PFSK-1 (cell line): ENCODE data around the gene TMSB15B.

ENCODE experiments used
- FOXP2 ChIP-seq: optimal IDR thresholded peaks from 2 replicates; pipeline ENCODE3; 2011; ENCODE audit warnings: borderline replicate concordance, control low read depth, inconsistent platforms; ENCODE audit not compliant: insufficient read depth; ENCODE audit errors: extremely low read length, extremely low read depth
- POLR2AphosphoS5 ChIP-seq: IDR thresholded peaks from 2 replicates; pipeline ENCODE4 v1.6.1; 2012; ENCODE audit warnings: low read depth, mild to moderate bottlenecking, control low read depth, low read length, moderate library complexity
- REST ChIP-seq, 2 experiments: IDR thresholded peaks; 2 replicates each; pipeline versions ENCODE4 v1.6.1 to v1.8.0; 2011 to 2012; ENCODE audit warnings: low read depth in 2 of 2, low read length in 2 of 2, control low read depth in 1 of 2, inconsistent platforms in 1 of 2, mild to moderate bottlenecking in 1 of 2, moderate library complexity in 1 of 2; ENCODE audit not compliant: insufficient read depth in 1 of 2
- SIN3A ChIP-seq: IDR thresholded peaks from 2 replicates; pipeline ENCODE4 v1.6.1; 2012; ENCODE audit warnings: mild to moderate bottlenecking, low read length, moderate library complexity, borderline replicate concordance; ENCODE audit not compliant: insufficient read depth
- TAF1 ChIP-seq: IDR thresholded peaks from 2 replicates; pipeline ENCODE4 v1.6.1; 2012; ENCODE audit warnings: low read length, control low read depth, borderline replicate concordance; ENCODE audit not compliant: insufficient read depth

TMSB15B gene

GRCh38 chrX:103919270-103919637, 43.2 kb upstream of the TMSB15B start:
- TF ChIP-seq SIN3A (no peak), TAF1 (no peak; the same call in 1 of the 2 replicates), POLR2AphosphoS5 (no peak), FOXP2 (no peak), REST (IDR thresholded peaks at IDR 0.05; ENCODE audit: insufficient read depth in 1 of 2, low read depth in 2 of 2, low read length in 2 of 2) (0 out of 4 replicates have a peak, but pooled peaks of 1 of the 2 experiments have one; percentile 1)

DNA sequence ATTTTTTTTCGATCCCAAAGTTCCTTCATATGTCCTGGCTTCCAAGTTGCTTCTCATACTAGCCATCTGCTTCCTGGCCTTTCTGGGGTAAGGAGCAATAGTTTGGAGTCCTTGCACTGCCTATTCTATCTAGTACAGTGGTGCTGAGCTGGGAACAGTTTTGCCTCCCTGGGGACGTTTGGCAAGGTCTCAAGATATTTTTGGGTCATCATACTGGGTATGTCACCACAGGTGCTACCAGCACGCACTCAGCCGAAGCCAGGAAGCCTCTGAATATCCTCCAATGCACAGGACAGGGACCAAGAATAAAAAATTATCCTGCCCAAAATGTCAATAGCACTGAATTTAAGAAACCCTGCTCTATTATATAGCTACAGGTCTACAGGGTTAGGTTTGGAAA, 35.4 kb upstream of the TMSB15B start:
- TF ChIP-seq FOXP2, result no peak
- no peak for TF ChIP-seq TAF1
- no peak for TF ChIP-seq REST (IDR thresholded peaks at IDR 0.05; ENCODE audit: insufficient read depth in 1 of 2, low read depth in 2 of 2, low read length in 2 of 2)
- TF ChIP-seq SIN3A, result no peak
- TF ChIP-seq POLR2AphosphoS5, result no peak

DNA sequence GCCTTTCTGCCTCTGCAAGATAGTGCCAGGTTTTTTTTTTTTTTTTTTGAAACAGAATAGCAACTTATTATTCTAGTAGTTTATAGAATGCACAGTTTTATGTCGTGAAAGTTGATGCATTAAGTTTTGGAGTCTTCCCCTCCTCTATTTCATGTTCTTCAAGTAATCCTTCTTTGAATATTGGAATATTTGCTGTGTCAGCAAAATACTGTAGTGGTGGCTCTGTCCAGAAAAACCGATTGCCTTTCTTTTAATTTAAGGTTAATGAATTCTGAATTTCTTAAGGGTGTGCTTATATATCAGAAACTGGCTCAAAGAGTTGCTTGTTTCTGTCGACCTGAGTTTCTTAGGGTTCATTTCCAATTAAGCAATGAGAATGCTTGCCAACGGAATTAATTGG, 34.8 kb upstream of the TMSB15B start:
- TF ChIP-seq REST (IDR thresholded peaks at IDR 0.05; ENCODE audit: insufficient read depth in 1 of 2, low read depth in 2 of 2, low read length in 2 of 2), result no peak
- TF ChIP-seq FOXP2, result no peak
- TF ChIP-seq POLR2AphosphoS5, result no peak
- TF ChIP-seq SIN3A, result no peak

- no peak for TF ChIP-seq FOXP2
- no peak for TF ChIP-seq POLR2AphosphoS5
- TF ChIP-seq TAF1, result no peak
- TF ChIP-seq REST (IDR thresholded peaks at IDR 0.05; ENCODE audit: insufficient read depth in 1 of 2, low read depth in 2 of 2, low read length in 2 of 2), result no peak
- no peak for TF ChIP-seq SIN3A
Measured at GRCh38 chrX:103932133-103932532, 30.3 kb upstream of the TMSB15B start.

DNA sequence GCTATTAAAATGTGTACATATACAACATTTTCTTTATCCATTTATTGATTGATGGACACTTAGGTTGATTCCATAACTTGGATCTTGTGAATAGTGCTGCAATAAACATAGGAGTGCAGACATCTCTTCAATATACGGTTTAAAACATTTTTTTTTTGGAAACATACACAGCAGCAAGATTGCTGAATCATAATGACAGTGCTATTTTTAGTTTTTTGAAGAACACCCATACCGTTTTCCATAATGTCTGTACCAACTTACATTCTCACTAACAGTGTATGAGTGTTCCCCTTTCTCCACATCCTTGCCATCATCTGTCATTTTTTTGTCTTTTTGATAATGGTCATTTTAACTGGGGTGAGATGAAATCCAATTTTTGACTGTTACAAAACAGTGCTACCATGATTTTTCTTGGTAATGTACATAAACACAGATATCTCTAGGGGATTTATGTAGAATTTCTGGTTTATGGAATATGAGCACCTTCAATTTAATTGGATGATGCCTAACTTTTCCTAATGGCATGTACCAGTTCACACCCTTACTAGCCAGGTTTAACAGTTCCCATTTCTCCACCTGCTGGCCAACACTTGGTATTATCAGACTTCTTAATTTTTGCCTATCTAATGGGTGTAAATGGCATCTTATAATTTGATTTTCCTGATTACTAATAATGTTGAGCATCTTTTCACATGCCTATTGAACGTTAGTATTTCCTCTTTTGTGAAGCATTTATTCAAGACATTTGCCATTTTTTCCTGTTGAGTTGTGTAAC, 21.0 kb upstream of the TMSB15B start:
- TF ChIP-seq SIN3A (no peak), REST (IDR thresholded peaks at IDR 0.05; ENCODE audit: insufficient read depth in 1 of 2, low read depth in 2 of 2, low read length in 2 of 2) (no peak), POLR2AphosphoS5 (no peak), TAF1 (no peak), FOXP2 (no peak)
